ENCODE data around the gene SYNE2.

GRCh38 chr14:64238631-64239030 lies 385.8 kb downstream of the SYNE2 start:
- no peak for TF ChIP-seq NFYA (IDR thresholded peaks at IDR 0.05; ENCODE audit: borderline replicate concordance, low read depth, low read length)
- TF ChIP-seq RUNX3 (IDR thresholded peaks at IDR 0.05; ENCODE audit: low read length): no peak
- no peak for TF ChIP-seq ZNF217 (IDR thresholded peaks at IDR 0.05)
